Activated CD4-positive, alpha-beta T cell treated with anti-CD3 and anti-CD28 coated beads for 36 hours (primary cell): ENCODE measurements around the gene TRIM63. TPM values are rescaled to one million over a fixed set of nuclear protein-coding genes. Genes with fewer than 3 reads are reported as not detected.
A peak's percentile ranks its signal among the peaks of the same experiment; 100 is the strongest.

Source experiments
- ATAC-seq: fragments of 200-7000 bp; cut with Tn5 transposase; one replicate; pipeline ENCODE4 v1.10.0; 2021; ENCODE audit warnings: mild to moderate bottlenecking, moderate library complexity
- CTCF ChIA-PET: fragments of 350-600 bp; sonication (Branson Sonifier 250); formaldehyde crosslinking; loops from one replicate; lab custom pipeline; 2021; ENCODE audit warnings: antibody characterized with exemption; lab: Charles Lee
- POLR2A ChIA-PET: fragments of 350-600 bp; sonication (Branson Sonifier 250); formaldehyde crosslinking; loops from one replicate; lab custom pipeline; 2021; ENCODE audit warnings: antibody characterized with exemption, inconsistent platforms; lab: Charles Lee
- DNase-seq: peaks from one replicate; pipeline ENCODE4 v3.0.0-alpha.2; 2020
- H3K27ac Mint-ChIP-seq: one replicate; pipeline ENCODE4 v1.8.0; 2021; ENCODE audit warnings: mixed read lengths
- H3K27me3 Mint-ChIP-seq: one replicate; pipeline ENCODE4 v1.8.0; 2021; ENCODE audit warnings: mixed read lengths
- H3K36me3 Mint-ChIP-seq: one replicate; pipeline ENCODE4 v1.8.0; 2021; ENCODE audit warnings: low read depth, mixed read lengths
- H3K4me1 Mint-ChIP-seq: one replicate; pipeline ENCODE4 v1.8.0; 2021; ENCODE audit warnings: mixed read lengths
- H3K4me3 Mint-ChIP-seq: one replicate; pipeline ENCODE4 v1.8.0; 2021; ENCODE audit warnings: mild to moderate bottlenecking, moderate library complexity, mixed read lengths
- H3K9me3 Mint-ChIP-seq: one replicate; pipeline ENCODE4 v1.8.0; 2021; ENCODE audit warnings: low read depth, mixed read lengths
- intact Hi-C, 2 experiments: fragments of 100-400 bp; cut with DNase I in 1 of 2; cut with micrococcal nuclease in 1 of 2; formaldehyde crosslinking; loops; one replicate each; pipeline versions ENCODE4 v1.14.2 to v1.15.1; 2022 to 2024; cut with DNase I, micrococcal nuclease
- total RNA-seq, 2 experiments: library from RNA; stranded (reverse); gene quantifications; one replicate each; pipeline ENCODE4 v1.2.3, GENCODE V29; 2021

TRIM63 gene
- total RNA-seq, 2 experiments from 2014 or later, result not detected

- intact Hi-C loops, result no loop called here
- no peak overlapping the region for H3K27ac Mint-ChIP-seq
- DNase-seq, result no peak
- no peaks in the 10 kb centered on the region for H3K36me3 Mint-ChIP-seq
- no peaks in the 10 kb centered on the region for H3K9me3 Mint-ChIP-seq
- POLR2A ChIA-PET, result no interaction called here
- no peak overlapping the region for H3K4me3 Mint-ChIP-seq
- CTCF ChIA-PET, result interaction anchor here (0.6 to 1.0 kb wide), 2 partner anchors 100 to 1185 kb away, joined by 3 to 4 read pairs; no protein-coding TSS in a partner anchor
- ATAC-seq, result no peak
- H3K4me1 Mint-ChIP-seq, result peaks cover 2% of the 10 kb centered on the region
- H3K27me3 Mint-ChIP-seq, result peaks cover 42% of the 10 kb centered on the region
Measured at GRCh38 chr1:26044414-26044813, 23.0 kb downstream of the TRIM63 start.

- ChIA-PET POLR2A (interaction anchor here (0.6 kb wide), 1 partner anchor 20 kb away, joined by 3 read pairs; no protein-coding TSS in a partner anchor), CTCF (interaction anchor here (0.5 kb wide), 2 partner anchors 17 to 22 kb away, joined by 3 to 5 read pairs; partner anchors contain the start of gene EXTL1)
- ATAC-seq (no peak), DNase-seq (no peak)
- Mint-ChIP-seq H3K9me3 (no peaks in the 10 kb centered on the region), H3K4me3 (no peak overlapping the region), H3K27me3 (peaks cover 37% of the 10 kb centered on the region), H3K4me1 (peaks cover 2% of the 10 kb centered on the region), H3K36me3 (no peaks in the 10 kb centered on the region), H3K27ac (no peak overlapping the region)
- intact Hi-C loops, result no loop called here
Measured at GRCh38 chr1:26043765-26044164, 23.7 kb downstream of the TRIM63 start.

DNA sequence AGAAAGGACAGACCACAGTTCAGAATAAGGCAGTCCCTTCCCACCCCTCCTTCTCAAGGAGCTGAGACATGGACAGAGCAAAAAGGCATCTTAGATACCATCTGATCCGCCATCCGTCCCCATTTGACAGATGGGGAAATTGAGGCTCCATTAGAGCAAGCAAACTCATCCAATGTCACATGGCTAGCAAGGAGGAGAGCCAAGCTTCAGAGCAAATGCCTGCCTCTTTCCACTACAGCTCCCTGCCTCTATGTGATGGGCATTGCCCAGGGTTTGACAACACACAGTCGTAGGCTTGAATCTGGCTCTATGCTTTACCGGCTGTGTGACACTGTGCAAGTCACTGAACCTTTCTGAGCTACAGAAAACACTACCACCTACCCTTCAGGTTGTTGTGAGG lies 25.5 kb downstream of the TRIM63 start:
- intact Hi-C loops, result no loop called here
- POLR2A ChIA-PET, result interaction anchor here (0.6 kb wide), 1 partner anchor 195 kb away, joined by 9 read pairs; no protein-coding TSS in a partner anchor
- H3K9me3 Mint-ChIP-seq, result no peaks in the 10 kb centered on the region
- CTCF ChIA-PET, result interaction anchor here (0.8 to 1.4 kb wide), 3 partner anchors 146 to 211 kb away, joined by 3 to 4 read pairs (median 3); partner anchors contain the start of gene CEP85
- no peak overlapping the region for H3K27ac Mint-ChIP-seq
- peaks cover 2% of the 10 kb centered on the region for H3K4me1 Mint-ChIP-seq
- no peak overlapping the region for H3K4me3 Mint-ChIP-seq
- peaks cover 25% of the 10 kb centered on the region for H3K27me3 Mint-ChIP-seq
- H3K36me3 Mint-ChIP-seq, result no peaks in the 10 kb centered on the region
- DNase-seq (no peak), ATAC-seq (no peak)

- CTCF ChIA-PET, result interaction anchor here (1.1 to 1.4 kb wide), 2 partner anchors 146 to 192 kb away, joined by 3 to 4 read pairs; partner anchors contain the start of gene CEP85
- no peaks in the 10 kb centered on the region for H3K9me3 Mint-ChIP-seq
- peaks cover 21% of the 10 kb centered on the region for H3K27me3 Mint-ChIP-seq
- no peak overlapping the region for H3K27ac Mint-ChIP-seq
- POLR2A ChIA-PET, result interaction anchor here (0.6 to 0.7 kb wide), 2 partner anchors 149 to 195 kb away, joined by 9 to 13 read pairs; no protein-coding TSS in a partner anchor
- no peak overlapping the region for H3K4me3 Mint-ChIP-seq
- no peak for ATAC-seq
- intact Hi-C loops, result no loop called here
- no peaks in the 10 kb centered on the region for H3K36me3 Mint-ChIP-seq
- DNase-seq, result no peak
- H3K4me1 Mint-ChIP-seq, result peaks cover 4% of the 10 kb centered on the region
Measured at GRCh38 chr1:26041401-26041800, 26.0 kb downstream of the TRIM63 start.

GRCh38 chr1:26038904-26039303 lies 28.5 kb downstream of the TRIM63 start:
- no peaks in the 10 kb centered on the region for H3K36me3 Mint-ChIP-seq
- H3K4me3 Mint-ChIP-seq, result no peak overlapping the region
- intact Hi-C loops, result loop anchor here (5.0 kb wide), 3 partner anchors 108 to 278 kb away; partner anchors contain the start of genes C1orf232 (in 1 of the 2), CD52 (in 1 of the 2) and ZNF593 (in 1 of the 2)
- H3K4me1 Mint-ChIP-seq, result peaks cover 13% of the 10 kb centered on the region
- ChIA-PET POLR2A (no interaction called here), CTCF (interaction anchor here (0.6 to 0.9 kb wide), 2 partner anchors 18 to 125 kb away, joined by 3 to 5 read pairs; no protein-coding TSS in a partner anchor)
- ATAC-seq (no peak), DNase-seq (no peak)
- H3K27ac Mint-ChIP-seq, result no peak overlapping the region
- H3K27me3 Mint-ChIP-seq, result peaks cover 13% of the 10 kb centered on the region
- H3K9me3 Mint-ChIP-seq, result no peaks in the 10 kb centered on the region

DNA sequence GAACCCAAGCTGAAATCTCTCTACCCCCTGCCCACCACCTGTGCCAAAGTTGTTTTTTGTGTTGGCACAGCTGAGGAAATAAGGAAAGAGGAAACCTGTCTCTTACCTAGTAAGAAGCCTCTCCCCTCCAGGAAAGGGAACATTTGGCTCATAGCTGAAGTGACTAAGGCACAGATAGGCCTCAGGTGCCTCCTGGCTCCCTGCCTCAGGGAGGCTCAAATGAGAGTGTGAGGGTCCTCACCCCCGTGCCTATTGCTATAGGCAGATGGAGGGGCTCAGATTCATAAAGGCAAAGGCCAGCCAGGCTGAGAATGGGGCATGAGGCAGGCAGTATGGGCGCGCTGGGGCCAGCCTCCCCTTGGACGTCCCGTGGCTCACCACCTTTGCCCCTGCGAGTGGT lies 29.0 kb downstream of the TRIM63 start:
- Mint-ChIP-seq H3K4me3 (no peak overlapping the region), H3K27me3 (peaks cover 9% of the 10 kb centered on the region), H3K4me1 (peaks cover 13% of the 10 kb centered on the region), H3K27ac (no peak overlapping the region), H3K9me3 (no peaks in the 10 kb centered on the region), H3K36me3 (no peaks in the 10 kb centered on the region)
- POLR2A ChIA-PET, result no interaction called here
- CTCF ChIA-PET, result interaction anchor here (0.8 to 0.9 kb wide), 2 partner anchors 125 to 289 kb away, joined by 4 to 5 read pairs; no protein-coding TSS in a partner anchor
- ATAC-seq, result no peak
- no peak for DNase-seq
- intact Hi-C loops, result loop anchor here (5.0 kb wide), 3 partner anchors 109 to 279 kb away; partner anchors contain the start of genes C1orf232 (in 1 of the 2), CD52 (in 1 of the 2) and ZNF593 (in 1 of the 2)

GRCh38 chr1:26037904-26038303 lies 29.5 kb downstream of the TRIM63 start:
- ATAC-seq, result no peak
- Mint-ChIP-seq H3K4me1 (peaks cover 13% of the 10 kb centered on the region), H3K27ac (no peak overlapping the region), H3K36me3 (no peaks in the 10 kb centered on the region), H3K27me3 (peaks cover 6% of the 10 kb centered on the region), H3K9me3 (no peaks in the 10 kb centered on the region), H3K4me3 (no peak overlapping the region)
- DNase-seq, result no peak
- CTCF ChIA-PET, result interaction anchor here (0.7 to 0.9 kb wide), 3 partner anchors 126 to 290 kb away, joined by 3 to 5 read pairs (median 4); no protein-coding TSS in a partner anchor
- intact Hi-C loops, result loop anchor here (5.0 kb wide), 3 partner anchors 109 to 279 kb away; partner anchors contain the start of genes C1orf232 (in 1 of the 2), CD52 (in 1 of the 2) and ZNF593 (in 1 of the 2)
- POLR2A ChIA-PET, result no interaction called here

- intact Hi-C loops, result loop anchor here (1.0 to 5.0 kb wide), 5 partner anchors 108 to 280 kb away; partner anchors contain the start of genes C1orf232 (in 1 of the 2), CD52 (in 1 of the 2) and ZNF593 (in 1 of the 2)
- CTCF ChIA-PET, result interaction anchor here (0.5 to 2.0 kb wide), 20 partner anchors 10 to 301 kb away, joined by 3 to 20 read pairs (median 4); partner anchors contain the start of genes CEP85, PAFAH2 and ZNF593
- Mint-ChIP-seq H3K27ac (no peak overlapping the region), H3K4me3 (no peak overlapping the region), H3K36me3 (no peaks in the 10 kb centered on the region), H3K4me1 (peaks cover 13% of the 10 kb centered on the region), H3K9me3 (no peaks in the 10 kb centered on the region), H3K27me3 (peaks cover 6% of the 10 kb centered on the region)
- ATAC-seq (no peak), DNase-seq (no peak)
- POLR2A ChIA-PET, result no interaction called here
Measured at GRCh38 chr1:26036756-26037281, 30.6 kb downstream of the TRIM63 start.

DNA sequence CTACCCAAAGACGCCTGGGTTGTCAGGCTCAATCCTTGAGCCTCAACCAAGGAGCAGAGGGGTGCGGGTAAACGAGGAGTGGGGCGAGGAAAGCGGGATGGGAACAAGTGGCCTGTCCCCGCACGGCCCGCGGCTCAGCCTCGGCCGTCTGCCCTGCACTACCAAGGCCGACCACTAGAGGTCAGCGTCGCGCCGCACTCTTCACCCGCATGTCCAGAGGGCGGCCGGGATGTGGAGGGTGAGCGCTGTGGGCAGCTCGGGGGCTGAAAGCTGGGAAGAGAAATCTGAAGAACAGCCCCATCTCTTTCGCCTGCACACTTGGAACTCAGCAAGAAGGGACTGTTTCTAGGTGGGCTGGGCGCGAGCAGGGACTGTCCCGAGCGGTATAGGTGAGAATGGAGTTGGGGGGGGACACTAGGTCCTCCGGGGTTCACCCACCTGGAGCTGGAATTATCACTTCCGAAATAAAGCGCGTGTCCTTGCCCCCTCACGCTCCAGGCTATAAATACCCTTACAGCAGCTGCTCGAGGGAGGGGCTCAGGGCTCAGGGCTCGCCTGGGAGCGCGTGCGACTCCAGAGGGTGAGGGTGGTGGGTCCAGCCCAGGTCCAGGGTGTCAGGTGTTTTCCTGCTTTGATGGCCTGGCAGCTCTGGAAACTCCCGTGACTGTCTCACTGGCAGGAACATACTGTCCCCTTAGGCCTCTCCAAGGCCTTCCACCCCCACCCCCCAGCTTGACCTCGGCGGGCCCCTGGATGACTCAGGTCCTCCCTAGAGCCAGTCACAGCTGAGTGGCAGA lies 31.3 kb downstream of the TRIM63 start:
- ATAC-seq (peak; percentile 76), DNase-seq (peak; percentile 86)
- Mint-ChIP-seq H3K4me3 (peak overlapping the region; percentile 80), H3K27me3 (peaks cover 6% of the 10 kb centered on the region), H3K36me3 (no peaks in the 10 kb centered on the region), H3K4me1 (peaks cover 13% of the 10 kb centered on the region), H3K9me3 (no peaks in the 10 kb centered on the region), H3K27ac (peak overlapping the region; percentile 78)
- CTCF ChIA-PET, result interaction anchor here (0.5 to 2.4 kb wide), 25 partner anchors 9 to 377 kb away, joined by 3 to 20 read pairs (median 4); partner anchors contain the start of genes CEP85, PAFAH2 and ZNF593
- intact Hi-C loops, result loop anchor here (1.0 to 5.0 kb wide), 11 partner anchors 38 to 281 kb away; partner anchors contain the start of genes ZNF593 (in 2 of the 2), C1orf232 (in 1 of the 2), CD52 (in 1 of the 2) and CEP85 (in 1 of the 2)
- POLR2A ChIA-PET, result no interaction called here

- Mint-ChIP-seq H3K9me3 (no peaks in the 10 kb centered on the region), H3K27me3 (peaks cover 6% of the 10 kb centered on the region), H3K4me1 (peaks cover 13% of the 10 kb centered on the region), H3K4me3 (peak overlapping the region; percentile 80), H3K27ac (peak overlapping the region; percentile 78), H3K36me3 (no peaks in the 10 kb centered on the region)
- intact Hi-C loops, result loop anchor here (1.0 to 5.0 kb wide), 9 partner anchors 37 to 282 kb away; partner anchors contain the start of genes ZNF593 (in 2 of the 2), C1orf232 (in 1 of the 2), CD52 (in 1 of the 2) and CEP85 (in 1 of the 2)
- ATAC-seq (peak; percentile 98), DNase-seq (peak; percentile 97)
- ChIA-PET POLR2A (no interaction called here), CTCF (interaction anchor here (0.7 to 2.4 kb wide), 27 partner anchors 8 to 412 kb away, joined by 3 to 20 read pairs (median 4); partner anchors contain the start of genes CEP85, PAFAH2, SLC30A2 and ZNF593)
Measured at GRCh38 chr1:26035203-26035958, 32.0 kb downstream of the TRIM63 start.
